H1 (cell line): Measurements from ENCODE around the gene GDAP1L1. TPM values are rescaled to one million over a fixed set of nuclear protein-coding genes. Genes with fewer than 3 reads are reported as not detected.
A peak's percentile ranks its signal among the peaks of the same experiment; 100 is the strongest.

Source experiments
- CTCF ChIA-PET: fragments of 300-600 bp; sonication (Branson Sonifier 250); formaldehyde crosslinking; loops from one replicate; lab custom pipeline; 2021; ENCODE audit not compliant: partially characterized antibody; lab: Charles Lee
- POLR2A ChIA-PET: fragments of 300-600 bp; sonication (Branson Sonifier 250); formaldehyde crosslinking; loops from one replicate; lab custom pipeline; 2021; ENCODE audit warnings: inconsistent platforms; ENCODE audit not compliant: partially characterized antibody; lab: Charles Lee
- DNase-seq, 2 experiments: peaks; one replicate each; pipeline versions ENCODE4 v3.0.0 to v3.0.0-alpha.2; 2010 to 2022; ENCODE audit warnings: low spot score in 2 of 2, low read depth in 1 of 2, mixed read lengths in 1 of 2
- FAIRE-seq: peaks from 2 replicates; lab custom pipeline; 2011; peaks lifted over from hg19 to GRCh38; lab: Jason Lieb, UNC
- H2AFZ ChIP-seq: 2 replicates; pipeline ENCODE4 v1.8.1; 2012; ENCODE audit warnings: low read length, inconsistent platforms
- H2AK5ac ChIP-seq: 2 replicates; pipeline ENCODE4 v1.6.1; 2013; ENCODE audit warnings: low read depth, low read length
- H2BK120ac ChIP-seq: replicated peaks from 2 replicates; pipeline ENCODE3; 2013; ENCODE audit warnings: low read depth, low read length, inconsistent platforms
- H2BK12ac ChIP-seq: 2 replicates; pipeline ENCODE4 v1.6.1; 2013; ENCODE audit warnings: low read depth, low read length
- H2BK15ac ChIP-seq: 2 replicates; pipeline ENCODE4 v1.6.1; 2013; ENCODE audit warnings: low read length
- H2BK20ac ChIP-seq: 2 replicates; pipeline ENCODE4 v1.6.1; 2013; ENCODE audit warnings: low read length
- H2BK5ac ChIP-seq: 2 replicates; pipeline ENCODE4 v1.6.1; 2013; ENCODE audit warnings: low read depth, low read length
- H3K14ac ChIP-seq: 2 replicates; pipeline ENCODE4 v1.6.1; 2013; ENCODE audit warnings: inconsistent platforms; ENCODE audit not compliant: insufficient read length
- H3K18ac ChIP-seq: 2 replicates; pipeline ENCODE4 v1.6.1; 2013; ENCODE audit warnings: low read length; ENCODE audit errors: extremely low read depth
- H3K23ac ChIP-seq: 2 replicates; pipeline ENCODE4 v1.6.1; 2013; ENCODE audit warnings: inconsistent platforms; ENCODE audit not compliant: insufficient read length
- H3K23me2 ChIP-seq: 2 replicates; pipeline ENCODE4 v1.6.1; 2013; ENCODE audit warnings: low read depth, low read length
- H3K27ac ChIP-seq: 2 replicates; pipeline ENCODE4 v1.6.1; 2011; ENCODE audit warnings: low read depth, low read length, inconsistent platforms
- H3K27me3 ChIP-seq, 4 experiments: replicated peaks in 1 of 4; 1 replicate in 1 of 4; 2 replicates in 3 of 4; pipeline versions ENCODE4 v1.6.1 to v1.8.1; 2011 to 2013; ENCODE audit warnings: low read length in 3 of 4, mild to moderate bottlenecking in 3 of 4, inconsistent platforms in 2 of 4, mixed read lengths in 2 of 4, moderate library complexity in 1 of 4; ENCODE audit not compliant: control insufficient read depth in 3 of 4, insufficient read depth in 3 of 4; ENCODE audit errors: extremely low read depth in 1 of 4
- H3K36me3 ChIP-seq, 4 experiments: 2 replicates each; pipeline versions ENCODE4 v1.6.1 to v1.8.1; 2011 to 2013; ENCODE audit warnings: mild to moderate bottlenecking in 4 of 4, low read length in 3 of 4, moderate library complexity in 2 of 4, control low read depth in 1 of 4, inconsistent platforms in 1 of 4; ENCODE audit not compliant: insufficient read depth in 4 of 4, control insufficient read depth in 2 of 4
- H3K4ac ChIP-seq: replicated peaks from 2 replicates; pipeline ENCODE3; 2013; ENCODE audit warnings: low read length, low read depth, mixed read lengths, inconsistent platforms; ENCODE audit not compliant: insufficient read length
- H3K4me1 ChIP-seq, 4 experiments: replicated peaks in 1 of 4; 1 replicate in 1 of 4; 2 replicates in 3 of 4; pipeline versions ENCODE4 v1.6.1 to v1.8.1; 2011 to 2013; ENCODE audit warnings: low read length in 3 of 4, inconsistent platforms in 2 of 4, mixed read lengths in 1 of 4; ENCODE audit not compliant: insufficient read depth in 4 of 4, control insufficient read depth in 3 of 4
- H3K4me2 ChIP-seq, 2 experiments: 2 replicates each; pipeline versions ENCODE4 v1.6.1 to v1.8.1; 2011 to 2013; ENCODE audit warnings: low read depth in 2 of 2, low read length in 2 of 2, control low read depth in 1 of 2, inconsistent platforms in 1 of 2, mild to moderate bottlenecking in 1 of 2; ENCODE audit not compliant: insufficient read depth in 1 of 2
- H3K4me3 ChIP-seq, 4 experiments: fragments of 200-600, 300-600 bp in 1 of 4; sonication (generic), shearing (Covaris generic), sonication (Bioruptor Twin) in 1 of 4; 2 replicates each; pipeline versions ENCODE4 v1.5.1 to v1.8.1; 2011 to 2016; ENCODE audit warnings: low read length in 4 of 4, low read depth in 3 of 4, control low read depth in 2 of 4, inconsistent platforms in 2 of 4, mild to moderate bottlenecking in 2 of 4, mixed read lengths in 1 of 4, moderate library complexity in 1 of 4; ENCODE audit not compliant: insufficient read depth in 2 of 4; ENCODE audit errors: extremely low read depth in 1 of 4
- H3K56ac ChIP-seq: replicated peaks from 2 replicates; pipeline ENCODE3; 2013; ENCODE audit warnings: low read depth, mild to moderate bottlenecking, mixed read lengths, low read length, inconsistent platforms; ENCODE audit not compliant: insufficient read length
- H3K79me1 ChIP-seq: 2 replicates; pipeline ENCODE4 v1.6.1; 2013; ENCODE audit warnings: low read depth, low read length, control low read depth
- H3K79me2 ChIP-seq, 2 experiments: 2 replicates each; pipeline versions ENCODE4 v1.6.1 to v1.8.1; 2012 to 2013; ENCODE audit warnings: low read length in 2 of 2, mild to moderate bottlenecking in 2 of 2, inconsistent platforms in 1 of 2; ENCODE audit not compliant: insufficient read depth in 2 of 2, control insufficient read depth in 1 of 2
- H3K9ac ChIP-seq, 4 experiments: replicated peaks in 1 of 4; 1 replicate in 1 of 4; 2 replicates in 3 of 4; pipeline versions ENCODE4 v1.6.1 to v1.8.1; 2011 to 2013; ENCODE audit warnings: low read depth in 3 of 4, low read length in 3 of 4, control low read depth in 2 of 4, mild to moderate bottlenecking in 2 of 4, moderate library complexity in 2 of 4, inconsistent platforms in 1 of 4; ENCODE audit errors: extremely low read depth in 1 of 4
- H3K9me3 ChIP-seq, 2 experiments: 2 replicates each; pipeline versions ENCODE4 v1.6.1 to v1.8.1; 2012 to 2013; ENCODE audit warnings: mild to moderate bottlenecking in 2 of 2, moderate library complexity in 2 of 2, control low read depth in 1 of 2, inconsistent platforms in 1 of 2, low read depth in 1 of 2, low read length in 1 of 2, mixed read lengths in 1 of 2; ENCODE audit not compliant: insufficient read depth in 2 of 2
- H4K20me1 ChIP-seq, 2 experiments: replicated peaks in 1 of 2; 2 replicates each; pipeline versions ENCODE3 to v1.8.1; 2011 to 2013; ENCODE audit warnings: inconsistent platforms in 2 of 2, low read length in 2 of 2, mild to moderate bottlenecking in 1 of 2; ENCODE audit not compliant: insufficient read depth in 2 of 2, control insufficient read depth in 1 of 2
- H4K5ac ChIP-seq: 2 replicates; pipeline ENCODE4 v1.6.1; 2013; ENCODE audit warnings: low read length, low read depth, mixed read lengths, inconsistent platforms; ENCODE audit not compliant: insufficient read length
- H4K8ac ChIP-seq: 2 replicates; pipeline ENCODE4 v1.8.0; 2013; ENCODE audit warnings: mild to moderate bottlenecking, moderate library complexity, low read length, inconsistent platforms; ENCODE audit not compliant: insufficient read depth; ENCODE audit errors: extremely low read depth
- H4K91ac ChIP-seq: replicated peaks from 2 replicates; pipeline ENCODE3; 2013; ENCODE audit warnings: low read length, mixed read lengths, inconsistent platforms; ENCODE audit not compliant: insufficient read length
- BCL11A ChIP-seq, 2 experiments: IDR thresholded peaks; one replicate each; pipeline ENCODE4 v1.6.1; 2011; ENCODE audit warnings: low read depth in 2 of 2, low read length in 2 of 2, mild to moderate bottlenecking in 2 of 2
- CBX5 ChIP-seq: fragments of 300-800, 300-1000 bp; sonication (generic); IDR thresholded peaks from 2 replicates; pipeline ENCODE4 v1.7.1; 2016; ENCODE audit warnings: antibody characterized with exemption, low read length, low read depth
- CTCF ChIP-seq, 3 experiments: IDR thresholded peaks; 1 replicate in 2 of 3; 2 replicates in 1 of 3; pipeline versions ENCODE4 v1.5.1 to v1.6.1; 2011; ENCODE audit warnings: low read length in 3 of 3, mild to moderate bottlenecking in 3 of 3, inconsistent platforms in 2 of 3, low read depth in 1 of 3, moderate library complexity in 1 of 3; ENCODE audit not compliant: insufficient read depth in 1 of 3; ENCODE audit errors: control extremely low read depth in 1 of 3
- HDAC2 ChIP-seq, 2 experiments: fragments of 300-600 bp in 1 of 2; sonication (generic) in 1 of 2; IDR thresholded peaks; 2 replicates each; pipeline ENCODE4 v1.6.1; 2011 to 2012; ENCODE audit warnings: low read depth in 2 of 2, low read length in 2 of 2, mild to moderate bottlenecking in 2 of 2, moderate library complexity in 2 of 2, borderline replicate concordance in 1 of 2, inconsistent platforms in 1 of 2
- KDM5A ChIP-seq: fragments of 200-600 bp; IDR thresholded peaks from 2 replicates; pipeline ENCODE4 v1.7.1; 2012; ENCODE audit warnings: mild to moderate bottlenecking, low read length, inconsistent platforms, mixed read lengths
- MAX ChIP-seq: IDR thresholded peaks from 2 replicates; pipeline ENCODE4 v1.6.1; 2012; ENCODE audit warnings: inconsistent platforms
- RBBP5 ChIP-seq: IDR thresholded peaks from 2 replicates; pipeline ENCODE4 v1.7.1; 2012; ENCODE audit warnings: low read depth, mild to moderate bottlenecking, inconsistent platforms, low read length, moderate library complexity, borderline replicate concordance
- SIN3A ChIP-seq, 2 experiments: IDR thresholded peaks in 1 of 2; conservative IDR thresholded peaks in 1 of 2; 2 replicates each; pipeline ENCODE4 v1.6.1; 2011 to 2012; ENCODE audit warnings: low read length in 2 of 2, improper control_type of control experiment in 1 of 2, low read depth in 1 of 2, mild to moderate bottlenecking in 1 of 2
- SRF ChIP-seq: IDR thresholded peaks from 2 replicates; pipeline ENCODE4 v1.6.1; 2011; ENCODE audit warnings: mild to moderate bottlenecking, low read depth, low read length, moderate library complexity
- WGBS, 2 experiments: shearing (Covaris generic) in 1 of 2; methylation state at CpG; one replicate each; pipeline versions ENCODE4 v1.1.6 to v1.1.7; 2013 to 2015; ENCODE audit warnings: low lambda C conversion rate in 2 of 2, mixed read lengths in 2 of 2, inconsistent platforms in 1 of 2, low coverage in 1 of 2, missing lambda C conversion rate in 1 of 2; ENCODE audit not compliant: insufficient replicate concordance in 2 of 2, insufficient coverage in 1 of 2, insufficient read length in 1 of 2; ENCODE audit errors: extremely low coverage in 1 of 2, missing lambda C conversion rate in 1 of 2; 5-methylcytosine and 5-hydroxymethylcytosine counted together
- polyA plus RNA-seq, 7 experiments: library from polyadenylated mRNA; depleted of rRNA in 3 of 7; stranded (reverse) in 5 of 7; unstranded in 2 of 7; fragments of >200 nt in 5 of 7; fragments of 200-250 nt in 2 of 7; gene quantifications; 1 replicate in 5 of 7; 2 replicates in 1 of 7; 4 replicates in 1 of 7; pipeline versions ENCODE4 v1.2.1 to v1.2.3, GENCODE V29; 2011 to 2013; ENCODE audit warnings: missing spikeins in 2 of 7, mixed read lengths in 2 of 7
- total RNA-seq: library from RNA; stranded (reverse); fragmentation: NEBNext Ultra II Directional; extraction: Animal tissue kit (Norgen Biotek cat#: 25700); gene quantifications from 2 replicates; pipeline ENCODE4 v1.2.1, GENCODE V29; 2021

Gene GDAP1L1
- total and polyA plus RNA-seq, 2 of the 8 experiments (the other 6 are each of a cell fraction or from before 2014, with no cell fraction given), result 8.5 to 63.1 TPM

GRCh38 chr20:44222633-44223368 lies 24.3 kb upstream of the GDAP1L1 start:
- Histone ChIP-seq H2BK15ac (no peak overlapping the region), H3K4me2 (no peak overlapping the region)
- CTCF ChIA-PET, result interaction anchor here (0.6 to 4.4 kb wide), 24 partner anchors 9 to 529 kb away, joined by 3 to 23 read pairs (median 4); partner anchors contain the start of genes FITM2, GDAP1L1, HNF4A and OSER1
- TF ChIP-seq SIN3A (conservative IDR thresholded peaks at IDR 0.05 in 1 of 2, IDR thresholded peaks at IDR 0.05 in 1 of 2; ENCODE audit: low read depth in 1 of 2, low read length in 2 of 2) (no peak), MAX (0 out of 2 replicates have a peak, but pooled peaks have one; percentile 23), KDM5A (no peak), CBX5 (no peak), CTCF (IDR thresholded peaks at IDR 0.05; ENCODE audit: control extremely low read depth in 1 of 3, insufficient read depth in 1 of 3, low read depth in 1 of 3, low read length in 3 of 3) (peak; percentile 52 to 78 (median 54)), SRF (no peak), HDAC2 (IDR thresholded peaks at IDR 0.05; ENCODE audit: borderline replicate concordance in 1 of 2, low read depth in 2 of 2, low read length in 2 of 2) (no peak), RBBP5 (no peak), BCL11A (IDR thresholded peaks at IDR 0.05; ENCODE audit: low read depth in 2 of 2, low read length in 2 of 2) (no peak)

More at GRCh38 chr20:44222633-44223368, 24.3 kb upstream of the GDAP1L1 start:
- Histone ChIP-seq H3K27me3 (no peaks in the 10 kb centered on the region), H3K23me2 (no peaks in the 10 kb centered on the region), H2BK120ac (no peak overlapping the region), H3K14ac (no peak overlapping the region), H2BK12ac (no peak overlapping the region), H3K4me1 (peaks cover 0 to 3% (median under 1%) of the 10 kb centered on the region in 4 experiments; a peak in 1 of 7 replicates), H3K79me2 (no peaks in the 10 kb centered on the region), H4K91ac (no peak overlapping the region), H2AFZ (no peak overlapping the region), H2BK5ac (no peak overlapping the region), H3K18ac (no peak overlapping the region), H3K56ac (no peak overlapping the region), H4K5ac (no peak overlapping the region), H3K9ac (no peak overlapping the region), H4K20me1 (no peaks in the 10 kb centered on the region), H3K27ac (no peak overlapping the region), H3K23ac (no peak overlapping the region), H4K8ac (no peak overlapping the region), H3K9me3 (no peaks in the 10 kb centered on the region), H3K36me3 (no peaks in the 10 kb centered on the region), H3K4me3 (no peak overlapping the region), H2AK5ac (no peak overlapping the region), H3K4ac (no peak overlapping the region), H2BK20ac (no peak overlapping the region), H3K79me1 (no peaks in the 10 kb centered on the region)
- 70% methylated on average over 7 of the region's 7 CpGs; no CpG with 5 or more reads in 1 of the 2 experiments for WGBS, 2 experiments
- POLR2A ChIA-PET, result no interaction called here
- FAIRE-seq (peak; percentile 93), DNase-seq (no peak)
